IMR-90 (cell line): ENCODE results near the gene DNAJC6. TPM values are rescaled to one million over a fixed set of nuclear protein-coding genes. Genes with fewer than 3 reads are reported as not detected.
A peak's percentile ranks its signal among the peaks of the same experiment; 100 is the strongest.

Experiments
- ATAC-seq: fragments of 200-7000 bp; cut with Tn5 transposase; 2 replicates; pipeline ENCODE4 v1.9.1; 2020; ENCODE audit warnings: low read depth, mild to moderate bottlenecking, moderate library complexity
- BruUV-seq: library from RNA; stranded (reverse); fragments of 400-500 nt; replicated peaks from 2 replicates; lab custom pipeline; 2021; lab: Mats Ljungman, UMichigan
- CTCF ChIA-PET: fragments of 300-600 bp; formaldehyde crosslinking; extraction: SDS; loops from one replicate; lab custom pipeline; 2021; ENCODE audit warnings: antibody characterized with exemption; lab: Yijun Ruan, JAX
- POLR2A ChIA-PET: fragments of 300-600 bp; sonication (Branson Sonifier 250); formaldehyde crosslinking; loops from one replicate; lab custom pipeline; 2022; ENCODE audit warnings: antibody characterized with exemption; ENCODE audit not compliant: unreplicated experiment; lab: Charles Lee
- DNase-seq: peaks from one replicate; pipeline ENCODE4 v3.0.0; 2013
- H2AFZ ChIP-seq: replicated peaks from 2 replicates; pipeline ENCODE3; 2013; ENCODE audit warnings: low read length, mild to moderate bottlenecking; ENCODE audit not compliant: poor library complexity
- H2AK5ac ChIP-seq: 2 replicates; pipeline ENCODE4 v1.6.1; 2013; ENCODE audit warnings: low read depth, low read length, inconsistent platforms
- H2AK9ac ChIP-seq: replicated peaks from 2 replicates; pipeline ENCODE3; 2013; ENCODE audit warnings: mild to moderate bottlenecking, low read depth, low read length, moderate library complexity; ENCODE audit not compliant: poor library complexity
- H2BK120ac ChIP-seq: 2 replicates; pipeline ENCODE4 v1.6.1; 2013; ENCODE audit warnings: low read depth, low read length, inconsistent platforms
- H2BK15ac ChIP-seq: 3 replicates; pipeline ENCODE4 v1.6.1; 2013; ENCODE audit warnings: low read depth, low read length, inconsistent platforms
- H2BK20ac ChIP-seq: 2 replicates; pipeline ENCODE4 v1.6.1; 2013; ENCODE audit warnings: low read depth, mild to moderate bottlenecking, inconsistent platforms, low read length, moderate library complexity
- H2BK5ac ChIP-seq: 2 replicates; pipeline ENCODE4 v1.6.1; 2013; ENCODE audit warnings: mild to moderate bottlenecking, low read depth, low read length, inconsistent platforms; ENCODE audit not compliant: poor library complexity, severe bottlenecking
- H3K14ac ChIP-seq: replicated peaks from 2 replicates; pipeline ENCODE4 v1.6.1; 2013; ENCODE audit warnings: low read depth, low read length, inconsistent platforms
- H3K18ac ChIP-seq: 2 replicates; pipeline ENCODE4 v1.6.1; 2013; ENCODE audit warnings: low read depth, low read length, control low read depth
- H3K23ac ChIP-seq: 2 replicates; pipeline ENCODE4 v1.6.1; 2013; ENCODE audit warnings: low read depth, low read length, inconsistent platforms
- H3K27ac ChIP-seq: 2 replicates; pipeline ENCODE4 v1.5.1; 2013; ENCODE audit warnings: mild to moderate bottlenecking, control low read depth, low read length; ENCODE audit not compliant: insufficient read depth
- H3K27me3 ChIP-seq: 2 replicates; pipeline ENCODE4 v1.6.1; 2013; ENCODE audit warnings: low read length; ENCODE audit not compliant: control insufficient read depth, insufficient read depth
- H3K36me3 ChIP-seq: 2 replicates; pipeline ENCODE4 v1.6.1; 2013; ENCODE audit warnings: low read length, mixed read lengths; ENCODE audit not compliant: control insufficient read depth, insufficient read depth
- H3K4ac ChIP-seq: 2 replicates; pipeline ENCODE4 v1.6.1; 2013; ENCODE audit warnings: low read depth, low read length, inconsistent platforms
- H3K4me1 ChIP-seq: 2 replicates; pipeline ENCODE4 v1.6.1; 2013; ENCODE audit warnings: low read length, mixed read lengths; ENCODE audit not compliant: control insufficient read depth, insufficient read depth
- H3K4me2 ChIP-seq: 2 replicates; pipeline ENCODE4 v1.6.1; 2013; ENCODE audit warnings: low read depth, mild to moderate bottlenecking, control low read depth, low read length, moderate library complexity
- H3K4me3 ChIP-seq: 2 replicates; pipeline ENCODE4 v1.5.1; 2013; ENCODE audit warnings: low read depth, mild to moderate bottlenecking, control low read depth, low read length, moderate library complexity; ENCODE audit not compliant: insufficient read depth
- H3K56ac ChIP-seq: 2 replicates; pipeline ENCODE4 v1.6.1; 2013; ENCODE audit warnings: low read length, inconsistent platforms; ENCODE audit not compliant: insufficient read depth; ENCODE audit errors: extremely low read depth
- H3K79me1 ChIP-seq, 2 experiments: 2 replicates each; pipeline ENCODE4 v1.6.1; 2013; ENCODE audit warnings: low read length in 2 of 2, inconsistent platforms in 1 of 2, low read depth in 1 of 2
- H3K9ac ChIP-seq: 2 replicates; pipeline ENCODE4 v1.6.1; 2013; ENCODE audit warnings: low read depth, low read length, control low read depth
- H3K9me1 ChIP-seq: 2 replicates; pipeline ENCODE4 v1.6.1; 2013; ENCODE audit warnings: low read length, inconsistent platforms; ENCODE audit not compliant: insufficient read depth
- H3K9me3 ChIP-seq: 2 replicates; pipeline ENCODE4 v1.6.1; 2013; ENCODE audit warnings: low read length; ENCODE audit not compliant: control insufficient read depth, insufficient read depth
- H4K20me1 ChIP-seq: 2 replicates; pipeline ENCODE4 v1.6.1; 2013; ENCODE audit warnings: low read length, inconsistent platforms; ENCODE audit not compliant: insufficient read depth
- H4K5ac ChIP-seq: 2 replicates; pipeline ENCODE4 v1.6.1; 2013; ENCODE audit warnings: mild to moderate bottlenecking, low read depth, low read length, control low read depth
- H4K8ac ChIP-seq, 2 experiments: 2 replicates each; pipeline ENCODE4 v1.6.1; 2013; ENCODE audit warnings: low read depth in 2 of 2, low read length in 2 of 2, control low read depth in 1 of 2, inconsistent platforms in 1 of 2
- H4K91ac ChIP-seq: 2 replicates; pipeline ENCODE4 v1.6.1; 2013; ENCODE audit warnings: low read depth, low read length, inconsistent platforms; ENCODE audit not compliant: insufficient read depth
- BHLHE40 ChIP-seq: fragments of 150-350 bp; IDR thresholded peaks from 2 replicates; pipeline ENCODE4 v1.6.1; 2016; ENCODE audit warnings: mild to moderate bottlenecking, low read depth, low read length
- CEBPB ChIP-seq: IDR thresholded peaks from 2 replicates; pipeline ENCODE4 v1.6.1; 2012; ENCODE audit warnings: low read depth, low read length, improper control_type of control experiment
- CHD1 ChIP-seq: IDR thresholded peaks from 2 replicates; pipeline ENCODE4 v1.6.1; 2012; ENCODE audit warnings: low read depth, low read length, improper control_type of control experiment
- FOS ChIP-seq: fragments of 150-350 bp; IDR thresholded peaks from 2 replicates; pipeline ENCODE4 v1.6.1; 2016; ENCODE audit warnings: low read depth, low read length
- MAFK ChIP-seq: IDR thresholded peaks from 2 replicates; pipeline ENCODE4 v1.6.1; 2012; ENCODE audit warnings: low read depth, low read length, improper control_type of control experiment
- MAZ ChIP-seq: IDR thresholded peaks from 2 replicates; pipeline ENCODE4 v1.6.1; 2012; ENCODE audit warnings: low read depth, mild to moderate bottlenecking, low read length, improper control_type of control experiment, moderate library complexity, borderline replicate concordance
- MXI1 ChIP-seq: IDR thresholded peaks from 2 replicates; pipeline ENCODE4 v1.6.1; 2012; ENCODE audit warnings: low read depth, mild to moderate bottlenecking, low read length, moderate library complexity, borderline replicate concordance
- NFE2L2 ChIP-seq: fragments of 150-350 bp; IDR thresholded peaks from 2 replicates; pipeline ENCODE4 v1.6.1; 2016; ENCODE audit warnings: low read depth, mild to moderate bottlenecking, low read length
- POLR2A ChIP-seq: IDR thresholded peaks from 2 replicates; pipeline ENCODE4 v1.6.1; 2012; ENCODE audit warnings: mild to moderate bottlenecking, low read depth, low read length
- RAD21 ChIP-seq: IDR thresholded peaks from 2 replicates; pipeline ENCODE4 v1.6.1; 2012; ENCODE audit warnings: low read length, improper control_type of control experiment
- RCOR1 ChIP-seq: IDR thresholded peaks from 2 replicates; pipeline ENCODE4 v1.6.1; 2012; ENCODE audit warnings: mild to moderate bottlenecking, low read length, improper control_type of control experiment; ENCODE audit not compliant: insufficient replicate concordance
- RFX5 ChIP-seq: IDR thresholded peaks from 2 replicates; pipeline ENCODE4 v1.8.0; 2012; ENCODE audit warnings: low read depth, mild to moderate bottlenecking, low read length, moderate library complexity
- SMC3 ChIP-seq: fragments of 150-350 bp; IDR thresholded peaks from 2 replicates; pipeline ENCODE4 v1.6.1; 2016; ENCODE audit warnings: low read depth, mild to moderate bottlenecking, antibody characterized with exemption, low read length, moderate library complexity
- WGBS, 2 experiments: methylation state at CpG; one replicate each; pipeline versions ENCODE4 v1.1.5 to v1.1.7; 2013; ENCODE audit warnings: missing lambda C conversion rate in 2 of 2; ENCODE audit not compliant: insufficient read length in 1 of 2; ENCODE audit errors: extremely low coverage in 2 of 2; 5-methylcytosine and 5-hydroxymethylcytosine counted together
- dilution Hi-C: fragments of 300-500 bp; cut with HindIII; formaldehyde crosslinking; loops from one replicate; pipeline ENCODE4 v1.14.3; 2018; ENCODE audit warnings: low sequenced_read_pairs; ENCODE audit not compliant: unreplicated experiment
- in situ Hi-C: fragments of 300-500 bp; cut with MboI; formaldehyde crosslinking; loops from 3 replicates; pipeline ENCODE4 v1.14.3; 2019; ENCODE audit warnings: low sequenced_read_pairs, inconsistent platforms, mixed read lengths
- intact Hi-C: fragments of 100-400 bp; cut with micrococcal nuclease; formaldehyde crosslinking; loops from 2 replicates; pipeline ENCODE4 v1.10.0; 2022
- polyA plus RNA-seq, 3 experiments: library from polyadenylated mRNA; depleted of rRNA; stranded (reverse); fragments of >200 nt; gene quantifications; 2 replicates each; pipeline ENCODE4 v1.2.3, GENCODE V29; 2012; ENCODE audit warnings: low replicate concordance in 1 of 3
- total RNA-seq: library from RNA; depleted of rRNA; stranded (reverse); fragments of >200 nt; gene quantifications from 2 replicates; pipeline ENCODE4 v1.2.3, GENCODE V29; 2012
- TF ChIP-seq, protein P1 (sequence below): fragments of 150-350 bp; IDR thresholded peaks from 2 replicates; pipeline ENCODE4 v1.6.1; 2017; ENCODE audit warnings: mild to moderate bottlenecking, antibody characterized with exemption, low read length, low read depth
- TF ChIP-seq, protein P2 (sequence below): fragments of 150-350 bp; IDR thresholded peaks from 2 replicates; pipeline ENCODE4 v1.6.1; 2016; ENCODE audit warnings: low read depth, mild to moderate bottlenecking, low read length, moderate library complexity, borderline replicate concordance
- TF ChIP-seq, protein P3 (sequence below): conservative IDR thresholded peaks from 2 replicates; pipeline ENCODE4 v1.5.1; 2012; ENCODE audit warnings: mild to moderate bottlenecking, low read depth, low read length, improper control_type of control experiment

The DNAJC6 gene
- total and polyA plus RNA-seq, 2 of the 4 experiments (the other 2 are of a cell fraction) = 0.05 to 0.18 TPM

DNA sequence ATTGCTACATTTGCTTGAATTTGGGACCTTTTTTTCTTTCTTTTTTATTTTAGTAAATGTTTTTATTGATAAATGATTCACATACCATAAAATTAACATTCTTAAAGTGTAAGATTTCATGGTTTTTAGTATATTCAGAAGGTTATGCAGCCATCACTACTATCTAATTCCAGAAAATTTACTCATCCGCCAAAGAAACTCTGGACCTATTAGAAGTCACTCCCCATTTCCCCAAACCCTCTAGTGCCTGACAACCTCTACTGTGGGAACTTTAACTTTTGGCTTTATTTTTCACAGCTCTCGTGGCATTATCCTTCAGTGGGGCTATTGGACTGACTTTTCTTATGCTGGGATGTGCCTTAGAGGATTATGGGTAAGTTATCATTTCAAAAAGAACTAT lies 115.7 kb downstream of the DNAJC6 start:
- H3K23ac ChIP-seq = no peak overlapping the region
- no peak for DNase-seq
- H3K27ac ChIP-seq = no peak overlapping the region
- H2BK120ac ChIP-seq = peak overlapping the region; percentile 58; the same call in 1 of the 2 replicates
- H3K14ac ChIP-seq = no peak overlapping the region
- H2AK9ac ChIP-seq = no peak overlapping the region
- TF ChIP-seq MAZ = no peak
- TF ChIP-seq BHLHE40 = no peak
- TF ChIP-seq CEBPB = no peak
- no peak for TF ChIP-seq RCOR1
- TF ChIP-seq FOS = no peak
- no peak for TF ChIP-seq SMC3
- TF ChIP-seq RAD21 = no peak
- TF ChIP-seq MAFK = no peak
- TF ChIP-seq, protein P1, sequence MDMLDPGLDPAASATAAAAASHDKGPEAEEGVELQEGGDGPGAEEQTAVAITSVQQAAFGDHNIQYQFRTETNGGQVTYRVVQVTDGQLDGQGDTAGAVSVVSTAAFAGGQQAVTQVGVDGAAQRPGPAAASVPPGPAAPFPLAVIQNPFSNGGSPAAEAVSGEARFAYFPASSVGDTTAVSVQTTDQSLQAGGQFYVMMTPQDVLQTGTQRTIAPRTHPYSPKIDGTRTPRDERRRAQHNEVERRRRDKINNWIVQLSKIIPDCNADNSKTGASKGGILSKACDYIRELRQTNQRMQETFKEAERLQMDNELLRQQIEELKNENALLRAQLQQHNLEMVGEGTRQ = no peak
- no peak for TF ChIP-seq CHD1
- no peak for TF ChIP-seq MXI1
- TF ChIP-seq, protein P2, sequence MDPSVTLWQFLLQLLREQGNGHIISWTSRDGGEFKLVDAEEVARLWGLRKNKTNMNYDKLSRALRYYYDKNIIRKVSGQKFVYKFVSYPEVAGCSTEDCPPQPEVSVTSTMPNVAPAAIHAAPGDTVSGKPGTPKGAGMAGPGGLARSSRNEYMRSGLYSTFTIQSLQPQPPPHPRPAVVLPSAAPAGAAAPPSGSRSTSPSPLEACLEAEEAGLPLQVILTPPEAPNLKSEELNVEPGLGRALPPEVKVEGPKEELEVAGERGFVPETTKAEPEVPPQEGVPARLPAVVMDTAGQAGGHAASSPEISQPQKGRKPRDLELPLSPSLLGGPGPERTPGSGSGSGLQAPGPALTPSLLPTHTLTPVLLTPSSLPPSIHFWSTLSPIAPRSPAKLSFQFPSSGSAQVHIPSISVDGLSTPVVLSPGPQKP = no peak
- TF ChIP-seq, protein P3, sequence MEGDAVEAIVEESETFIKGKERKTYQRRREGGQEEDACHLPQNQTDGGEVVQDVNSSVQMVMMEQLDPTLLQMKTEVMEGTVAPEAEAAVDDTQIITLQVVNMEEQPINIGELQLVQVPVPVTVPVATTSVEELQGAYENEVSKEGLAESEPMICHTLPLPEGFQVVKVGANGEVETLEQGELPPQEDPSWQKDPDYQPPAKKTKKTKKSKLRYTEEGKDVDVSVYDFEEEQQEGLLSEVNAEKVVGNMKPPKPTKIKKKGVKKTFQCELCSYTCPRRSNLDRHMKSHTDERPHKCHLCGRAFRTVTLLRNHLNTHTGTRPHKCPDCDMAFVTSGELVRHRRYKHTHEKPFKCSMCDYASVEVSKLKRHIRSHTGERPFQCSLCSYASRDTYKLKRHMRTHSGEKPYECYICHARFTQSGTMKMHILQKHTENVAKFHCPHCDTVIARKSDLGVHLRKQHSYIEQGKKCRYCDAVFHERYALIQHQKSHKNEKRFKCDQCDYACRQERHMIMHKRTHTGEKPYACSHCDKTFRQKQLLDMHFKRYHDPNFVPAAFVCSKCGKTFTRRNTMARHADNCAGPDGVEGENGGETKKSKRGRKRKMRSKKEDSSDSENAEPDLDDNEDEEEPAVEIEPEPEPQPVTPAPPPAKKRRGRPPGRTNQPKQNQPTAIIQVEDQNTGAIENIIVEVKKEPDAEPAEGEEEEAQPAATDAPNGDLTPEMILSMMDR = no peak; the same call in 1 of the 2 replicates
- no peak for TF ChIP-seq POLR2A
- no peak for TF ChIP-seq NFE2L2
- TF ChIP-seq RFX5 = no peak
- H3K9me3 ChIP-seq = no peaks in the 10 kb centered on the region
- H2AFZ ChIP-seq = no peak overlapping the region
- peaks cover 3% of the 10 kb centered on the region; the same call in 1 of the 2 replicates for H4K20me1 ChIP-seq
- H3K79me1 ChIP-seq = peaks cover 38 to 56% of the 10 kb centered on the region in 2 experiments
- H3K56ac ChIP-seq = 0 out of 2 replicates have a peak overlapping the region, but pooled peaks have one; percentile 37
- in situ Hi-C loops (loop anchor here (10.0 kb wide), 3 partner anchors 360 to 1020 kb away; no protein-coding TSS in a partner anchor), intact Hi-C loops (no loop called here), dilution Hi-C loops (no loop called here)
- CTCF ChIA-PET = no interaction called here
- no peaks in the 10 kb centered on the region for H3K27me3 ChIP-seq
- H2BK15ac ChIP-seq = peak overlapping the region; percentile 38; the same call in 1 of the 3 replicates
- no peak overlapping the region for H4K91ac ChIP-seq
- H3K36me3 ChIP-seq = peaks cover 19% of the 10 kb centered on the region
- H4K5ac ChIP-seq = no peak overlapping the region
- H3K4me1 ChIP-seq = peaks cover 20% of the 10 kb centered on the region
- H2BK20ac ChIP-seq = 0 out of 2 replicates have a peak overlapping the region, but pooled peaks have one; percentile 51
- peaks cover 19% of the 10 kb centered on the region for H3K9me1 ChIP-seq
- BruUV-seq = no TSS peak
- H3K4me2 ChIP-seq = no peak overlapping the region
- H4K8ac ChIP-seq = peak overlapping the region in 1 of 2 experiments; percentile 44; a peak in 1 of 4 replicates
- no peak overlapping the region for H3K9ac ChIP-seq
- H3K4me3 ChIP-seq = no peak overlapping the region
- no peak for ATAC-seq
- H3K4ac ChIP-seq = no peak overlapping the region
- H3K18ac ChIP-seq = peak overlapping the region; percentile 18; the same call in 1 of the 2 replicates
- WGBS, 2 experiments = no CpG with 5 or more reads among the region's 2 CpGs
- no peak overlapping the region for H2AK5ac ChIP-seq
- POLR2A ChIA-PET = no interaction called here
- peak overlapping the region; percentile 72 for H2BK5ac ChIP-seq
